ENCODE data around the gene SGTA. TPM values are rescaled to one million over a fixed set of nuclear protein-coding genes. Genes with fewer than 3 reads are reported as not detected.

SGTA gene
- total and polyA plus RNA-seq, 9 of the 15 experiments (the other 6 are each of a cell fraction or from before 2014, with no cell fraction given): 1.4 to 110 (median 49.9) TPM

DNA sequence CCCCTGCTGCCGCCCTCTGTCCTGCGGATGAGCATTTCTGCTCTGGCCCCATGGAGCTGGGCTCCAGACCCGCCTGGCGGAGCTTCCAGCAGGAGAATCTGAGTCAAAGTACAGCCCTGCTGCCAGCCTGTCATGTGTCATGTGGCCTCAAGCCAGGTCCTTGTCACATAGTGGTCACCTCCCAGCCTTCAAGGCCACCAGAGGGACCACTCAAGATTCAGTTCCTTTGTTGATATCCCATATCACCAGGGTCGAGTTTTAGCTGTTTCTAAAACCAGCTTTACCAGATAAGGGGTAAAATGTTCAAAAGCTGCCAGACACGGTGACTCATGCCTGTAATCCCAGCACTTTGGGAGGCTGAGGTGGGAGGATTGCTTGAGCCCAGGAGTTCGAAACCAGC lies 15.7 kb upstream of the SGTA start:
- Histone ChIP-seq H3K4me1 (replicated peaks in 1 of 2; ENCODE audit: control insufficient read depth in 2 of 2, insufficient read depth in 2 of 2, low read length in 2 of 2) (peaks cover 0 to 19% of the 10 kb centered on the region in 2 experiments; a peak in 2 of 5 replicates), H3K4me2 (ENCODE audit: insufficient read depth, low read length) (no peak overlapping the region), H3K27me3 (ENCODE audit: control insufficient read depth in 2 of 2, insufficient read depth in 2 of 2, low read length in 2 of 2) (no peaks in the 10 kb centered on the region), H3K9me1 (ENCODE audit: control insufficient read depth, insufficient read depth, low read length) (peaks cover 3% of the 10 kb centered on the region), H3K36me3 (ENCODE audit: control insufficient read depth, insufficient read depth, low read length) (peaks cover 92% of the 10 kb centered on the region; the same call in 2 of the 3 replicates), H4K20me1 (replicated peaks; ENCODE audit: control insufficient read depth, insufficient read depth, low read length) (no peaks in the 10 kb centered on the region), H3K4me3 (no peak overlapping the region), H3K9ac (ENCODE audit: insufficient read depth in 1 of 2, low read depth in 2 of 2, low read length in 2 of 2) (no peak overlapping the region), H3K79me2 (ENCODE audit: control insufficient read depth, insufficient read depth, low read length) (no peaks in the 10 kb centered on the region), H3K9me3 (replicated peaks; ENCODE audit: control insufficient read depth, insufficient read depth, low read depth, low read length) (no peaks in the 10 kb centered on the region), H3K27ac (ENCODE audit: extremely low read depth, low read depth, low read length) (no peak overlapping the region), H2AFZ (ENCODE audit: low read depth, low read length) (no peak overlapping the region)
- FAIRE-seq (peak; percentile 58), ATAC-seq (no peak), DNase-seq (ENCODE audit: extremely low read depth in 1 of 4, low spot score in 3 of 4) (peak in 1 of 4 experiments; percentile 39)
- 70% methylated on average over 7 of the region's 7 CpGs for WGBS (ENCODE audit: insufficient coverage, low coverage, missing lambda C conversion rate)
- intact Hi-C loops (cut with micrococcal nuclease): no loop called here
- ChIA-PET CTCF (ENCODE audit: low intra/inter-chr PET ratio) (no interaction called here), POLR2A (interaction anchor here (1.6 to 2.3 kb wide), 2 partner anchors 10 to 12 kb away, joined by 3 to 12 read pairs; no protein-coding TSS in a partner anchor)
- in situ Hi-C loops (cut with MboI): no loop called here
- BruUV-seq (replicated peaks): no TSS peak
- TF ChIP-seq CBFA2T2 (conservative IDR thresholded peaks at IDR 0.05): 0 out of 2 replicates have a peak, but pooled peaks have one; percentile 36
- TF ChIP-seq NR2F6 (CRISPR knock-in tag; IDR thresholded peaks at IDR 0.05): no peak
- TF ChIP-seq STAT5A (IDR thresholded peaks at IDR 0.05; ENCODE audit: borderline replicate concordance, low read length): no peak
- no peak for TF ChIP-seq ARID1B (IDR thresholded peaks at IDR 0.05)
- TF ChIP-seq, protein P1, sequence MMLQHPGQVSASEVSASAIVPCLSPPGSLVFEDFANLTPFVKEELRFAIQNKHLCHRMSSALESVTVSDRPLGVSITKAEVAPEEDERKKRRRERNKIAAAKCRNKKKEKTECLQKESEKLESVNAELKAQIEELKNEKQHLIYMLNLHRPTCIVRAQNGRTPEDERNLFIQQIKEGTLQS (IDR thresholded peaks at IDR 0.05): peak; percentile 57
- TF ChIP-seq, protein P1 (CRISPR knock-in tag; conservative IDR thresholded peaks at IDR 0.05): no peak
- TF ChIP-seq, protein P2, sequence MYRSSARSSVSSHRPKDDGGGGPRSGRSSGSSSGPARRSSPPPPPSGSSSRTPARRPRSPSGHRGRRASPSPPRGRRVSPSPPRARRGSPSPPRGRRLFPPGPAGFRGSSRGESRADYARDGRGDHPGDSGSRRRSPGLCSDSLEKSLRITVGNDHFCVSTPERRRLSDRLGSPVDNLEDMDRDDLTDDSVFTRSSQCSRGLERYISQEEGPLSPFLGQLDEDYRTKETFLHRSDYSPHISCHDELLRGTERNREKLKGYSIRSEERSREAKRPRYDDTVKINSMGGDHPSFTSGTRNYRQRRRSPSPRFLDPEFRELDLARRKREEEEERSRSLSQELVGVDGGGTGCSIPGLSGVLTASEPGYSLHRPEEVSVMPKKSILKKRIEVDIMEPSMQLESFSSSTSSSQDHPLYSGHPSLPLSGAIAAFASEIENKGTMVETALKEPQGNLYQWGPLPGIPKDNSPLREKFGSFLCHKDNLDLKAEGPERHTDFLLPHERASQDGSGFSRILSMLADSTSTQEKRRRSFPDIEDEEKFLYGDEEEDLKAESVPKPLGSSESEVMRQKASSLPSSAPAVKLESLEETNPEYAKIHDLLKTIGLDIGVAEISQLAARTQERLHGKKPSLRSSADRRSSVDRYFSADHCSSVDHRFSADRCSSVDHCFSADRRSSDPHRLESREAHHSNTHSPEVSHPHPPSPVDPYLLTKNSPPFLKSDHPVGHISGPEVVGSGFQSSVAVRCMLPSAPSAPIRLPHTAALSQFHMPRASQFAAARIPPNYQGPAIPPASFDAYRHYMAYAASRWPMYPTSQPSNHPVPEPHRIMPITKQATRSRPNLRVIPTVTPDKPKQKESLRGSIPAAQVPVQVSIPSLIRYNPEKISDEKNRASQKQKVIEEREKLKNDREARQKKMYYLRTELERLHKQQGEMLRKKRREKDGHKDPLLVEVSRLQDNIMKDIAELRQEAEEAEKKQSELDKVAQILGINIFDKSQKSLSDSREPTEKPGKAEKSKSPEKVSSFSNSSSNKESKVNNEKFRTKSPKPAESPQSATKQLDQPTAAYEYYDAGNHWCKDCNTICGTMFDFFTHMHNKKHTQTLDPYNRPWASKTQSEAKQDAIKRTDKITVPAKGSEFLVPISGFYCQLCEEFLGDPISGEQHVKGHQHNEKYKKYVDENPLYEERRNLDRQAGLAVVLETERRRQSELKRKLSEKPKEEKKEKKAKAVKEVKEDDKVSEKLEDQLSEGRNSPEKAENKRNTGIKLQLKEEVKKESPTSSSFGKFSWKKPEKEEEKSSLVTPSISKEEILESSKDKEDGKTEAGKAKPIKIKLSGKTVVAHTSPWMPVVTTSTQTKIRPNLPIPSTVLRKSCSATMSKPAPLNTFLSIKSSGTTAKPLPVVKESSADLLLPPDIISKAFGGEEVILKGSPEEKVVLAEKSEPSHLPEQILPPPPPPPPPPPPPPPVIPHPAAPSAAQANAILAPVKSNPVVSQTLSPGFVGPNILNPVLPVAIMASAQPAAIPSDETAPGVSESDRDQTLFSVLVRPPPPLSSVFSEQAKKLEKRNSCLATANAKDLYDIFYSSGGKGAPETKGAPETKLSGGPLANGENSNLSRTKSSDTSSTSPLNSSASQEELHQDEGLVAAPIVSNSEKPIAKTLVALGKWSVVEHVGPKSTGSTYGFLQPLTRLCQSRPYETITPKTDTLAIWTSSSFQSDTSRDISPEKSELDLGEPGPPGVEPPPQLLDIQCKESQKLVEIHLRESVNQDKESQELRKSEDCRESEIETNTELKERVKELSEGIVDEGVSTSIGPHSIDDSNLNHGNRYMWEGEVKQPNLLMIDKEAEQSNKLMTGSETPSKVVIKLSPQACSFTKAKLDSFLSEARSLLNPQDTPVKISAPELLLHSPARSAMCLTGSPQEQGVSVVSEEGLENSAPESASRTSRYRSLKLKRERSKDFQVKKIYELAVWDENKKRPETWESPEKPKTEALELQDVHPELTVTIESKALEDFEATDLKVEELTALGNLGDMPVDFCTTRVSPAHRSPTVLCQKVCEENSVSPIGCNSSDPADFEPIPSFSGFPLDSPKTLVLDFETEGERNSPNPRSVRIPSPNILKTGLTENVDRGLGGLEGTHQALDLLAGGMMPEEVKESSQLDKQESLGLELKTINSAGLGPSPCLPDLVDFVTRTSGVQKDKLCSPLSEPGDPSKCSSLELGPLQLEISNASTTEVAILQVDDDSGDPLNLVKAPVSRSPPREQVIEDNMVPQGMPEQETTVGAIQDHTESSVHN (IDR thresholded peaks at IDR 0.05; ENCODE audit: borderline replicate concordance in 1 of 2, low read depth in 1 of 2): no peak
- no peak for TF ChIP-seq ZBTB8A (IDR thresholded peaks at IDR 0.05; ENCODE audit: partially characterized antibody)
- TF ChIP-seq HDAC6 (IDR thresholded peaks at IDR 0.05; ENCODE audit: low read depth, low read length): no peak
- TF ChIP-seq, protein P3, sequence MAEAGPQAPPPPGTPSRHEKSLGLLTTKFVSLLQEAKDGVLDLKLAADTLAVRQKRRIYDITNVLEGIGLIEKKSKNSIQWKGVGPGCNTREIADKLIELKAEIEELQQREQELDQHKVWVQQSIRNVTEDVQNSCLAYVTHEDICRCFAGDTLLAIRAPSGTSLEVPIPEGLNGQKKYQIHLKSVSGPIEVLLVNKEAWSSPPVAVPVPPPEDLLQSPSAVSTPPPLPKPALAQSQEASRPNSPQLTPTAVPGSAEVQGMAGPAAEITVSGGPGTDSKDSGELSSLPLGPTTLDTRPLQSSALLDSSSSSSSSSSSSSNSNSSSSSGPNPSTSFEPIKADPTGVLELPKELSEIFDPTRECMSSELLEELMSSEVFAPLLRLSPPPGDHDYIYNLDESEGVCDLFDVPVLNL (CRISPR knock-in tag; IDR thresholded peaks at IDR 0.05; ENCODE audit: low read depth): no peak
- TF ChIP-seq YY1 (IDR thresholded peaks at IDR 0.05; ENCODE audit: borderline replicate concordance in 1 of 3, control insufficient read depth in 1 of 3, extremely low read depth in 1 of 3, insufficient read depth in 3 of 3, insufficient read length in 1 of 3, insufficient replicate concordance in 2 of 3, low read depth in 1 of 3, low read length in 2 of 3): no peak
- TF ChIP-seq CHD2 (IDR thresholded peaks at IDR 0.05; ENCODE audit: low read depth, low read length): no peak

Measured in K562 (cell line).